Ovary (tissue), 9 donors: ENCODE measurements around the gene TRMT2A. TPM values are rescaled to one million over a fixed set of nuclear protein-coding genes. Genes with fewer than 3 reads are reported as not detected.
"Not testable (repeated sequence)": the region's sequence is repeated elsewhere in the genome, so short reads cannot be mapped to it uniquely, and the experiment has no call there.

Experiments
- DNase-seq, 5 donors: peaks; one replicate each; pipeline ENCODE4 v3.0.0-alpha.2; 2019 to 2020
- H3K27ac ChIP-seq, 2 donors: fragments of 200-600 bp; one replicate each; pipeline versions ENCODE4 v1.5.1 to v1.8.0; 2019 to 2022
- H3K27me3 ChIP-seq: fragments of 200-600 bp; one replicate; pipeline ENCODE4 v1.8.0; 2022
- H3K36me3 ChIP-seq: fragments of 200-600 bp; sonication (generic); one replicate; pipeline ENCODE4 v1.5.1; 2019
- H3K4me1 ChIP-seq: one replicate; pipeline ENCODE4 v1.8.1; 2013; ENCODE audit warnings: mild to moderate bottlenecking, moderate library complexity; ENCODE audit not compliant: insufficient read depth
- H3K4me3 ChIP-seq: fragments of 200-600 bp; sonication (generic); one replicate; pipeline ENCODE4 v1.5.1; 2017
- H3K9me3 ChIP-seq, 2 donors: fragments of 200-600 bp in 1 of 2; sonication (generic) in 1 of 2; one replicate each; pipeline versions ENCODE4 v1.5.1 to v1.8.1; 2013 to 2019; ENCODE audit warnings: mild to moderate bottlenecking in 1 of 2, moderate library complexity in 1 of 2
- EP300 ChIP-seq: sonication (generic); formaldehyde crosslinking; IDR thresholded peaks from one replicate; pipeline ENCODE4 v1.6.1; 2017; ENCODE audit warnings: antibody characterized with exemption
- POLR2A ChIP-seq: fragments of 450-650 bp; IDR thresholded peaks from one replicate; pipeline ENCODE4 v1.6.1; 2017; ENCODE audit warnings: antibody characterized with exemption, mild to moderate bottlenecking, moderate library complexity
- WGBS, 3 donors: extraction: QIAGEN DNeasy Blood & Tissue Kit in 1 of 3; methylation state at CpG; one replicate each; pipeline versions ENCODE4 v1.1.5 to v1.1.7; 2013 to 2017; 5-methylcytosine and 5-hydroxymethylcytosine counted together
- intact Hi-C, 4 donors: fragments of 100-400 bp; cut with DNase I; formaldehyde crosslinking; loops; one replicate each; pipeline versions ENCODE4 v1.11.0 to v1.15.1; 2022 to 2023
- polyA plus RNA-seq, 2 donors: library from polyadenylated mRNA; stranded (reverse); fragments of 200-250 nt in 1 of 2; fragments of 350-450 nt in 1 of 2; fragmentation: Illumina TruSeq in 1 of 2; extraction: RNeasy Lipid Tissue Mini Kit (QIAGEN cat#74804) in 1 of 2; gene quantifications; one replicate each; pipeline ENCODE4 v1.2.3, GENCODE V29; 2013 to 2014
- total RNA-seq, 7 donors: library from RNA; depleted of rRNA in 2 of 7; stranded (reverse); fragments of >200 nt in 2 of 7; fragmentation: NEBNext Ultra II Directional in 3 of 7; extraction: Animal tissue kit (Norgen Biotek cat#: 25700) in 3 of 7; gene quantifications; one replicate each; pipeline versions ENCODE4 v1.1.0 to v1.2.4, GENCODE V29; 2016 to 2023
- TF ChIP-seq, protein P1 (sequence below), 3 donors: fragments of 450-650 bp in 2 of 3; fragments of 200-600 bp in 1 of 3; IDR thresholded peaks; one replicate each; pipeline versions ENCODE4 v1.5.1 to v1.8.0; 2016 to 2022; ENCODE audit warnings: antibody characterized with exemption in 3 of 3, mild to moderate bottlenecking in 1 of 3
- donor health status: DM: no; HTN: no; CAD: no; lungs with moderate emphysema.
- donor health status: DM: no; HTN: no; CAD: no.
- donor health status: Bipolar disorder and iron deficiency.
- donor health status: DM: yes; HTN: yes; CAD: no.
- donor health status: DM: no; HTN: no; CAD: no.
- donor health status: DM: yes; HTN: yes; CAD: no.

The TRMT2A gene
- total and polyA plus RNA-seq, 9 donors, result 2.8 to 59.7 (median 44.6) TPM

GRCh38 chr22:20071524-20071972, 45.5 kb downstream of the TRMT2A start:
- Histone ChIP-seq H3K4me1 (no peaks in the 10 kb centered on the region), H3K27ac (no peak overlapping the region), H3K27me3 (no peaks in the 10 kb centered on the region), H3K4me3 (no peak overlapping the region), H3K36me3 (no peaks in the 10 kb centered on the region), H3K9me3 (no peaks in the 10 kb centered on the region)
- TF ChIP-seq, protein P1, sequence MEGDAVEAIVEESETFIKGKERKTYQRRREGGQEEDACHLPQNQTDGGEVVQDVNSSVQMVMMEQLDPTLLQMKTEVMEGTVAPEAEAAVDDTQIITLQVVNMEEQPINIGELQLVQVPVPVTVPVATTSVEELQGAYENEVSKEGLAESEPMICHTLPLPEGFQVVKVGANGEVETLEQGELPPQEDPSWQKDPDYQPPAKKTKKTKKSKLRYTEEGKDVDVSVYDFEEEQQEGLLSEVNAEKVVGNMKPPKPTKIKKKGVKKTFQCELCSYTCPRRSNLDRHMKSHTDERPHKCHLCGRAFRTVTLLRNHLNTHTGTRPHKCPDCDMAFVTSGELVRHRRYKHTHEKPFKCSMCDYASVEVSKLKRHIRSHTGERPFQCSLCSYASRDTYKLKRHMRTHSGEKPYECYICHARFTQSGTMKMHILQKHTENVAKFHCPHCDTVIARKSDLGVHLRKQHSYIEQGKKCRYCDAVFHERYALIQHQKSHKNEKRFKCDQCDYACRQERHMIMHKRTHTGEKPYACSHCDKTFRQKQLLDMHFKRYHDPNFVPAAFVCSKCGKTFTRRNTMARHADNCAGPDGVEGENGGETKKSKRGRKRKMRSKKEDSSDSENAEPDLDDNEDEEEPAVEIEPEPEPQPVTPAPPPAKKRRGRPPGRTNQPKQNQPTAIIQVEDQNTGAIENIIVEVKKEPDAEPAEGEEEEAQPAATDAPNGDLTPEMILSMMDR (IDR thresholded peaks at IDR 0.05), result no peak
- no peak for TF ChIP-seq POLR2A
- TF ChIP-seq EP300, result no peak
- no peak for DNase-seq
- intact Hi-C loops, result no loop called here
- WGBS, 3 donors, result 78 to 89% (median 82%) methylated on average over 8 of the region's 8 CpGs

DNA sequence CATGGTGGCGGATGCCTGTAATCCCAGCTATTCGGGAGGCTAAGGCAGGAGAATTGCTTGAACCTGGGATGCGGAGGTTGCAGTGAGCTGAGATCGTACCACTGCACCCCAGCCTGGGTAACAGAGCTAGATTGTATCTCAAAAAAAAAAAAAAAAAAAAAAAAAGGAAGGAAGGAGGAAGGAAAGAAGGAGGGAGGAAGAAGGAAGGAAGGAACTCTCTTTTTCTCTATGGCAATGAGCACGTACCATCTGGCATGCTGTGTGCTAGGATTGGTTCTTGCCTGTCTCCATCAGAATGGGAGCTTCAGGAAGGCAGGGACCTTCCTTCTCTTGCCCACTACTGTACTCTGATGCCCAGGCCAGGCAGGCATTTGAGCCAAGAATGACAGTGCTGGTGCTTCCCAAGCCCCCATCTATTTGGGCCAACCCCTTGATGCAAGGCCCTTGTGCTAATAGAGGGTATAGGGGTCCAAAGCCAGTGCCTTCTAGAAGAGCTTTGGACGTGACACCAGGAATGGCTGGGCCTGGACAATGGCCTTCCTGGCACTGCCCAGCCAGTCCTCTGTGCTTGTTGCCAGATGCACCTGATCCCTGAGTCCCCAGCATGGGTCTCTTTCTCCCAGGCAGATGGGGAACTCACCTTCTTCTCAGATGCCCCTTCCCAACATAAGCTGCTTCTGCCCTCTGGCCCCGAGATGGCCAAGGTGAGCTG, 47.5 kb downstream of the TRMT2A start:
- no peaks in the 10 kb centered on the region for H3K4me1 ChIP-seq
- intact Hi-C loops, result no loop called here
- TF ChIP-seq EP300 (no peak), POLR2A (no peak)
- TF ChIP-seq, protein P1 (IDR thresholded peaks at IDR 0.05), result no peak
- WGBS, 3 donors, result 91 to 93% (median 92%) methylated on average over 7 of the region's 7 CpGs
- H3K9me3 ChIP-seq, result no peaks in the 10 kb centered on the region
- no peaks in the 10 kb centered on the region for H3K27me3 ChIP-seq
- DNase-seq, result no peak
- no peak overlapping the region for H3K4me3 ChIP-seq
- H3K27ac ChIP-seq, result no peak overlapping the region
- H3K36me3 ChIP-seq, result no peaks in the 10 kb centered on the region

DNA sequence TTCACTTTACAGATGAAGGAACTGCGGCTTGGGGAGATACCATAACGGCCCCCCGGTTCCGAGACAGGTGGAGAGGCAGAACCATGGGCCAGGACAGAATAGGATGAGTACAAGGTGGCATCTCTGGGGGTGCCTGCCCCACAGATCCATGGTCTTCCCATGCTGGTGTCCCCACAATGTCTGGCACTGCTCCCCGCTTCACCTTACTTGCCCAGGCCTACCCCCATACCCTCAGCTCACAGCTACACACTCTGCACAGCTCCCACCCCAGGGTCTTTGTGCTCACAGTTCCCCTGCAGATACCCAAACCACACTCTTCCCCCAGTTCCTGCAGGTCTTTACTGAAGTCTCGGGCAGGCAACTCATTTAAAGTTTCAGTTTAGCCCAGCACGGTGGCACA, 48.4 kb downstream of the TRMT2A start:
- TF ChIP-seq, protein P1 (IDR thresholded peaks at IDR 0.05), result no peak
- no peak for TF ChIP-seq POLR2A
- no peak for TF ChIP-seq EP300
- DNase-seq, result no peak
- H3K4me3 ChIP-seq, result no peak overlapping the region
- no peaks in the 10 kb centered on the region for H3K27me3 ChIP-seq
- H3K36me3 ChIP-seq, result no peaks in the 10 kb centered on the region
- 90 to 92% (median 91%) methylated on average over 7 of the region's 7 CpGs for WGBS, 3 donors
- H3K4me1 ChIP-seq, result no peaks in the 10 kb centered on the region
- intact Hi-C loops, result no loop called here
- no peaks in the 10 kb centered on the region for H3K9me3 ChIP-seq
- H3K27ac ChIP-seq, result no peak overlapping the region

- H3K27ac ChIP-seq, H3K4me1 ChIP-seq, H3K4me3 ChIP-seq, intact Hi-C loops, H3K36me3 ChIP-seq, DNase-seq, H3K27me3 ChIP-seq, H3K9me3 ChIP-seq: not testable (repeated sequence)
- 86 to 99% (median 96%) methylated on average over 3 of the region's 3 CpGs for WGBS, 3 donors
These were observed 49.7 kb downstream of the TRMT2A start for GRCh38 chr22:20067384-20067682.

GRCh38 chr22:20066617-20067383, 50.2 kb downstream of the TRMT2A start:
- no peak overlapping the region for H3K4me3 ChIP-seq
- 88 to 93% (median 92%) methylated on average over 11 of the region's 11 CpGs for WGBS, 3 donors
- no peaks in the 10 kb centered on the region for H3K36me3 ChIP-seq
- intact Hi-C loops, result no loop called here
- H3K27me3 ChIP-seq, result no peaks in the 10 kb centered on the region
- no peak for DNase-seq
- no peak overlapping the region for H3K27ac ChIP-seq
- H3K4me1 ChIP-seq, result no peaks in the 10 kb centered on the region
- H3K9me3 ChIP-seq, result no peaks in the 10 kb centered on the region
- TF ChIP-seq POLR2A, result no peak
- TF ChIP-seq, protein P1 (IDR thresholded peaks at IDR 0.05), result no peak
- no peak for TF ChIP-seq EP300
